Measurements from ENCODE around the gene BAG3.

DNA sequence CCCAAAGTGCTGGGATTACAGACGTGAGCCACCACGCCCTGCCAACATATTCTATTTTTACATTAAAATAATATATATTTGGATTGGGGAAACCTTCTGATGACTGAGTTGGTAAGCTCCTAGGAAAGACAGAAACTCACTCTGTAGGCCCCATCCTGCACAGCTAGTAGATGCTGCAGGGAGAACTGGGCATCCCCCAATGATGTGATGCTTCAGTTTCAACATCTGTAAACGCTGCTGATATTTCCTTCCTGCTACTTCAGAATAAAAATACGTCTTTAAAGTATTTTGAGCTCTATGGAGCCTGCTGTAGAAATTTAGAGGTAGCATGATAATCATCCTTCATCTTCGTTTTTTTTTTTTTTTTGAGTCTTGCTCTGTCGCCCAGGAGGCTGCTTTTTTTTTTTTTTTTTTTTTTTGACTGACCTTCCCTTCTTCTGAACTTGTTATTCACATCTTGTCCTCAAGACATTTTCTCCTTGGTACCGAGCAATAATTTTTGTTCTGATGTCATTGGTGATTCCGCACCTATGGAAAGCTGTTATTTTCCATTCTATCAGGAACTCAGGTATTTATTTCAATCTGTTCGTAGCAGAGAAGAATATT lies 52.8 kb downstream of the BAG3 start:
- TF ChIP-seq, protein P1, sequence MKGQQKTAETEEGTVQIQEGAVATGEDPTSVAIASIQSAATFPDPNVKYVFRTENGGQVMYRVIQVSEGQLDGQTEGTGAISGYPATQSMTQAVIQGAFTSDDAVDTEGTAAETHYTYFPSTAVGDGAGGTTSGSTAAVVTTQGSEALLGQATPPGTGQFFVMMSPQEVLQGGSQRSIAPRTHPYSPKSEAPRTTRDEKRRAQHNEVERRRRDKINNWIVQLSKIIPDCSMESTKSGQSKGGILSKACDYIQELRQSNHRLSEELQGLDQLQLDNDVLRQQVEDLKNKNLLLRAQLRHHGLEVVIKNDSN (IDR thresholded peaks at IDR 0.05) = no peak
- TF ChIP-seq RAD21 (IDR thresholded peaks at IDR 0.05; ENCODE audit: low read depth) (no peak), EP300 (IDR thresholded peaks at IDR 0.05; ENCODE audit: borderline replicate concordance) (no peak), TAF1 (IDR thresholded peaks at IDR 0.05; ENCODE audit: low read depth) (no peak), FOXM1 (IDR thresholded peaks at IDR 0.05; ENCODE audit: borderline replicate concordance, low read depth) (no peak), YY1 (IDR thresholded peaks at IDR 0.05; ENCODE audit: low read depth) (no peak)
- TF ChIP-seq, protein P2, sequence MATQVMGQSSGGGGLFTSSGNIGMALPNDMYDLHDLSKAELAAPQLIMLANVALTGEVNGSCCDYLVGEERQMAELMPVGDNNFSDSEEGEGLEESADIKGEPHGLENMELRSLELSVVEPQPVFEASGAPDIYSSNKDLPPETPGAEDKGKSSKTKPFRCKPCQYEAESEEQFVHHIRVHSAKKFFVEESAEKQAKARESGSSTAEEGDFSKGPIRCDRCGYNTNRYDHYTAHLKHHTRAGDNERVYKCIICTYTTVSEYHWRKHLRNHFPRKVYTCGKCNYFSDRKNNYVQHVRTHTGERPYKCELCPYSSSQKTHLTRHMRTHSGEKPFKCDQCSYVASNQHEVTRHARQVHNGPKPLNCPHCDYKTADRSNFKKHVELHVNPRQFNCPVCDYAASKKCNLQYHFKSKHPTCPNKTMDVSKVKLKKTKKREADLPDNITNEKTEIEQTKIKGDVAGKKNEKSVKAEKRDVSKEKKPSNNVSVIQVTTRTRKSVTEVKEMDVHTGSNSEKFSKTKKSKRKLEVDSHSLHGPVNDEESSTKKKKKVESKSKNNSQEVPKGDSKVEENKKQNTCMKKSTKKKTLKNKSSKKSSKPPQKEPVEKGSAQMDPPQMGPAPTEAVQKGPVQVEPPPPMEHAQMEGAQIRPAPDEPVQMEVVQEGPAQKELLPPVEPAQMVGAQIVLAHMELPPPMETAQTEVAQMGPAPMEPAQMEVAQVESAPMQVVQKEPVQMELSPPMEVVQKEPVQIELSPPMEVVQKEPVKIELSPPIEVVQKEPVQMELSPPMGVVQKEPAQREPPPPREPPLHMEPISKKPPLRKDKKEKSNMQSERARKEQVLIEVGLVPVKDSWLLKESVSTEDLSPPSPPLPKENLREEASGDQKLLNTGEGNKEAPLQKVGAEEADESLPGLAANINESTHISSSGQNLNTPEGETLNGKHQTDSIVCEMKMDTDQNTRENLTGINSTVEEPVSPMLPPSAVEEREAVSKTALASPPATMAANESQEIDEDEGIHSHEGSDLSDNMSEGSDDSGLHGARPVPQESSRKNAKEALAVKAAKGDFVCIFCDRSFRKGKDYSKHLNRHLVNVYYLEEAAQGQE (IDR thresholded peaks at IDR 0.05; ENCODE audit: low read depth) = no peak
- TF ChIP-seq, protein P3, sequence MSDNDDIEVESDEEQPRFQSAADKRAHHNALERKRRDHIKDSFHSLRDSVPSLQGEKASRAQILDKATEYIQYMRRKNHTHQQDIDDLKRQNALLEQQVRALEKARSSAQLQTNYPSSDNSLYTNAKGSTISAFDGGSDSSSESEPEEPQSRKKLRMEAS (IDR thresholded peaks at IDR 0.05) = no peak
